HepG2 (cell line): Measurements from ENCODE around the gene CDKN1A. TPM values are rescaled to one million over a fixed set of nuclear protein-coding genes. Genes with fewer than 3 reads are reported as not detected.

Source experiments
- ASH2L ChIP-seq: fragments of 300-600, 200-600 bp; sonication (generic); IDR thresholded peaks from 2 replicates; pipeline ENCODE4 v1.7.0; 2017; ENCODE audit warnings: low read depth, mild to moderate bottlenecking, moderate library complexity, mixed read lengths, low read length; ENCODE audit not compliant: insufficient read length
- CEBPG ChIP-seq: IDR thresholded peaks from 2 replicates; pipeline ENCODE4 v1.6.1; 2016
- CHCHD3 ChIP-seq: sonication (generic); formaldehyde crosslinking; IDR thresholded peaks from 2 replicates; pipeline ENCODE4 v1.8.0; 2022; ENCODE audit warnings: mild to moderate bottlenecking, missing genetic modification reagents, moderate library complexity
- EEA1 ChIP-seq: sonication (generic); formaldehyde crosslinking; IDR thresholded peaks from 2 replicates; pipeline ENCODE4 v1.5.1; 2020; ENCODE audit warnings: mild to moderate bottlenecking, missing genetic modification reagents, borderline replicate concordance
- GRHL1 ChIP-seq: sonication (generic); formaldehyde crosslinking; conservative IDR thresholded peaks from 2 replicates; pipeline ENCODE4 v1.8.0; 2022; ENCODE audit warnings: missing genetic modification reagents
- KDM5B ChIP-seq: sonication (generic); formaldehyde crosslinking; IDR thresholded peaks from 2 replicates; pipeline ENCODE4 v1.4.0; 2020; ENCODE audit warnings: missing genetic modification reagents, mild to moderate bottlenecking, borderline replicate concordance
- MAZ ChIP-seq, 2 experiments: sonication (generic) in 1 of 2; formaldehyde crosslinking in 1 of 2; IDR thresholded peaks; 2 replicates each; pipeline versions ENCODE4 v1.5.0 to v1.6.1; 2012 to 2020; ENCODE audit warnings: low read depth in 2 of 2, mild to moderate bottlenecking in 2 of 2, borderline replicate concordance in 1 of 2, improper control_type of control experiment in 1 of 2, low read length in 1 of 2, missing genetic modification reagents in 1 of 2, moderate library complexity in 1 of 2
- MED1 ChIP-seq: sonication (generic); formaldehyde crosslinking; IDR thresholded peaks from 2 replicates; pipeline ENCODE4 v1.4.0; 2020; ENCODE audit warnings: missing genetic modification reagents
- NR2F2 ChIP-seq: IDR thresholded peaks from 2 replicates; pipeline ENCODE4 v1.6.1; 2012; ENCODE audit warnings: low read depth, inconsistent platforms, borderline replicate concordance
- SRSF9 ChIP-seq: fragments of 200-400 bp; formaldehyde crosslinking; IDR thresholded peaks from 2 replicates; pipeline ENCODE4 v1.6.1; 2018; ENCODE audit warnings: borderline replicate concordance, mild to moderate bottlenecking, low read depth, low read length; ENCODE audit not compliant: insufficient read depth, poor library complexity, severe bottlenecking
- TAF15 ChIP-seq: fragments of 200-400 bp; formaldehyde crosslinking; IDR thresholded peaks from one replicate; pipeline ENCODE4 v1.6.1; 2018; ENCODE audit warnings: mild to moderate bottlenecking, low read depth, low read length; ENCODE audit not compliant: poor library complexity, severe bottlenecking
- TP53 ChIP-seq: sonication (generic); formaldehyde crosslinking; conservative IDR thresholded peaks from 2 replicates; pipeline ENCODE4 v1.4.0; 2020; ENCODE audit warnings: missing genetic modification reagents
- ZBTB1 ChIP-seq: sonication (generic); formaldehyde crosslinking; IDR thresholded peaks from 2 replicates; pipeline ENCODE4 v1.4.0; 2020; ENCODE audit warnings: missing genetic modification reagents, borderline replicate concordance
- ZBTB7B ChIP-seq: sonication (generic); formaldehyde crosslinking; IDR thresholded peaks from 2 replicates; pipeline ENCODE4 v1.4.0; 2020; ENCODE audit warnings: missing genetic modification reagents
- ZMAT3 ChIP-seq: sonication (generic); formaldehyde crosslinking; conservative IDR thresholded peaks from 2 replicates; pipeline ENCODE4 v1.7.0; 2021; ENCODE audit warnings: missing genetic modification reagents
- ZNF577 ChIP-seq: sonication (generic); formaldehyde crosslinking; IDR thresholded peaks from 2 replicates; pipeline ENCODE4 v1.4.0; 2020; ENCODE audit warnings: mild to moderate bottlenecking, low read depth, missing genetic modification reagents, borderline replicate concordance
- ZNF652 ChIP-seq: IDR thresholded peaks from 2 replicates; pipeline ENCODE4 v1.6.1; 2016; ENCODE audit warnings: low read depth, borderline replicate concordance
- ZNF746 ChIP-seq: sonication (generic); formaldehyde crosslinking; IDR thresholded peaks from 2 replicates; pipeline ENCODE4 v1.8.0; 2022; ENCODE audit warnings: mild to moderate bottlenecking, missing genetic modification reagents
- polyA plus RNA-seq, 8 experiments: library from polyadenylated mRNA; depleted of rRNA in 3 of 8; stranded (reverse) in 7 of 8; unstranded in 1 of 8; fragments of >200 nt; fragmentation: Illumina TruSeq in 4 of 8; extraction: Trizol in 4 of 8; gene quantifications; 2 replicates each; pipeline versions ENCODE4 v1.2.1 to v1.2.3, GENCODE V29; 2011 to 2016; ENCODE audit warnings: low read depth in 4 of 8, missing spikeins in 1 of 8, mixed read lengths in 1 of 8; ENCODE audit not compliant: insufficient read depth in 1 of 8
- total RNA-seq, 5 experiments: library from RNA; depleted of rRNA; stranded (reverse); fragments of >200 nt; fragmentation: Illumina TruSeq; extraction: Trizol; gene quantifications; 2 replicates each; pipeline ENCODE4 v1.2.3, GENCODE V29; 2016; ENCODE audit warnings: low read depth in 1 of 5
- TF ChIP-seq, protein P1 (sequence below): fragments of 450-650 bp; IDR thresholded peaks from 2 replicates; pipeline ENCODE4 v1.6.1; 2017
- TF ChIP-seq, protein P2 (sequence below): sonication (generic); formaldehyde crosslinking; IDR thresholded peaks from 2 replicates; pipeline ENCODE4 v1.4.0; 2020; ENCODE audit warnings: missing genetic modification reagents
- TF ChIP-seq, protein P3 (sequence below): sonication (generic); formaldehyde crosslinking; IDR thresholded peaks from 2 replicates; pipeline ENCODE4 v1.8.1; 2023; ENCODE audit warnings: mild to moderate bottlenecking, inconsistent platforms, moderate library complexity, missing genetic modification reagents, borderline replicate concordance
- TF ChIP-seq, protein P4 (sequence below): sonication (generic); formaldehyde crosslinking; IDR thresholded peaks from 2 replicates; pipeline ENCODE4 v1.4.0; 2020; ENCODE audit warnings: missing genetic modification reagents

CDKN1A gene
- total and polyA plus RNA-seq, 2 of the 13 experiments (the other 11 are each of a cell fraction or from before 2014, with no cell fraction given): 60.7 to 92.1 TPM

- TF ChIP-seq, protein P1, sequence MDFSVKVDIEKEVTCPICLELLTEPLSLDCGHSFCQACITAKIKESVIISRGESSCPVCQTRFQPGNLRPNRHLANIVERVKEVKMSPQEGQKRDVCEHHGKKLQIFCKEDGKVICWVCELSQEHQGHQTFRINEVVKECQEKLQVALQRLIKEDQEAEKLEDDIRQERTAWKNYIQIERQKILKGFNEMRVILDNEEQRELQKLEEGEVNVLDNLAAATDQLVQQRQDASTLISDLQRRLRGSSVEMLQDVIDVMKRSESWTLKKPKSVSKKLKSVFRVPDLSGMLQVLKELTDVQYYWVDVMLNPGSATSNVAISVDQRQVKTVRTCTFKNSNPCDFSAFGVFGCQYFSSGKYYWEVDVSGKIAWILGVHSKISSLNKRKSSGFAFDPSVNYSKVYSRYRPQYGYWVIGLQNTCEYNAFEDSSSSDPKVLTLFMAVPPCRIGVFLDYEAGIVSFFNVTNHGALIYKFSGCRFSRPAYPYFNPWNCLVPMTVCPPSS: no peak
- TF ChIP-seq, protein P2, sequence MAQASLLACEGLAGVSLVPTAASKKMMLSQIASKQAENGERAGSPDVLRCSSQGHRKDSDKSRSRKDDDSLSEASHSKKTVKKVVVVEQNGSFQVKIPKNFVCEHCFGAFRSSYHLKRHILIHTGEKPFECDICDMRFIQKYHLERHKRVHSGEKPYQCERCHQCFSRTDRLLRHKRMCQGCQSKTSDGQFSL (CRISPR knock-in tag): 0 out of 2 replicates have a peak, but pooled peaks have one; percentile 67
- TF ChIP-seq TAF15: no peak
- TF ChIP-seq SRSF9: no peak
- peak; percentile 100 for TF ChIP-seq NR2F2
- TF ChIP-seq, protein P3, sequence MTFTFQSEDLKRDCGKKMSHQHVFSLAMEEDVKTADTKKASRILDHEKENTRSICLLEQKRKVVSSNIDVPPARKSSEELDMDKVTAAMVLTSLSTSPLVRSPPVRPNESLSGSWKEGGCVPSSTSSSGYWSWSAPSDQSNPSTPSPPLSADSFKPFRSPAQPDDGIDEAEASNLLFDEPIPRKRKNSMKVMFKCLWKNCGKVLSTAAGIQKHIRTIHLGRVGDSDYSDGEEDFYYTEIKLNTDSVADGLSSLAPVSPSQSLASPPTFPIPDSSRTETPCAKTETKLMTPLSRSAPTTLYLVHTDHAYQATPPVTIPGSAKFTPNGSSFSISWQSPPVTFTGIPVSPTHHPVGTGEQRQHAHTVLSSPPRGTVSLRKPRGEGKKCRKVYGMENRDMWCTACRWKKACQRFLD (CRISPR knock-in tag): peak; percentile 85; the same call in 1 of the 2 replicates
- TF ChIP-seq ZNF652 (CRISPR knock-in tag): no peak
- peak; percentile 91 for TF ChIP-seq ZBTB7B (CRISPR knock-in tag)
- TF ChIP-seq ZMAT3: no peak
- 0 out of 2 replicates have a peak, but pooled peaks have one; percentile 50 for TF ChIP-seq CHCHD3 (CRISPR knock-in tag)
- TF ChIP-seq EEA1 (CRISPR knock-in tag): peak; percentile 67; the same call in 1 of the 2 replicates
- TF ChIP-seq, protein P4, sequence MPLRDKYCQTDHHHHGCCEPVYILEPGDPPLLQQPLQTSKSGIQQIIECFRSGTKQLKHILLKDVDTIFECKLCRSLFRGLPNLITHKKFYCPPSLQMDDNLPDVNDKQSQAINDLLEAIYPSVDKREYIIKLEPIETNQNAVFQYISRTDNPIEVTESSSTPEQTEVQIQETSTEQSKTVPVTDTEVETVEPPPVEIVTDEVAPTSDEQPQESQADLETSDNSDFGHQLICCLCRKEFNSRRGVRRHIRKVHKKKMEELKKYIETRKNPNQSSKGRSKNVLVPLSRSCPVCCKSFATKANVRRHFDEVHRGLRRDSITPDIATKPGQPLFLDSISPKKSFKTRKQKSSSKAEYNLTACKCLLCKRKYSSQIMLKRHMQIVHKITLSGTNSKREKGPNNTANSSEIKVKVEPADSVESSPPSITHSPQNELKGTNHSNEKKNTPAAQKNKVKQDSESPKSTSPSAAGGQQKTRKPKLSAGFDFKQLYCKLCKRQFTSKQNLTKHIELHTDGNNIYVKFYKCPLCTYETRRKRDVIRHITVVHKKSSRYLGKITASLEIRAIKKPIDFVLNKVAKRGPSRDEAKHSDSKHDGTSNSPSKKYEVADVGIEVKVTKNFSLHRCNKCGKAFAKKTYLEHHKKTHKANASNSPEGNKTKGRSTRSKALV: no peak
- no peak for TF ChIP-seq ZNF577 (CRISPR knock-in tag)
- peak; percentile 61; the same call in 1 of the 2 replicates for TF ChIP-seq GRHL1 (CRISPR knock-in tag)
- TF ChIP-seq MAZ (IDR thresholded peaks at IDR 0.05; ENCODE audit: borderline replicate concordance, low read depth, low read length): no peak
- peak; percentile 88 for TF ChIP-seq MAZ (CRISPR knock-in tag; IDR thresholded peaks at IDR 0.05; ENCODE audit: low read depth)
- TF ChIP-seq ASH2L: no peak
- peak; percentile 50; the same call in 1 of the 2 replicates for TF ChIP-seq ZNF746 (CRISPR knock-in tag)
- peak; percentile 87 for TF ChIP-seq CEBPG
- peak; percentile 54; the same call in 1 of the 2 replicates for TF ChIP-seq MED1 (CRISPR knock-in tag)
- TF ChIP-seq KDM5B (CRISPR knock-in tag): peak; percentile 78; the same call in 1 of the 2 replicates
- TF ChIP-seq ZBTB1 (CRISPR knock-in tag): no peak
- no peak; the same call in 1 of the 2 replicates for TF ChIP-seq TP53 (CRISPR knock-in tag)
These were observed 5.3 kb downstream of the CDKN1A start (continued) for GRCh38 chr6:36683656-36684446.
